GM10248 (cell line): ENCODE results near the gene POM121L2.

Source experiments
- CTCF ChIA-PET: fragments of 300-600 bp; sonication (Branson Sonifier 250); formaldehyde crosslinking; extraction: SDS; loops from one replicate; lab custom pipeline; 2021; ENCODE audit warnings: antibody characterized with exemption; lab: Yijun Ruan, JAX
- POLR2A ChIA-PET: fragments of 350-650 bp; sonication (Branson Sonifier 250); formaldehyde crosslinking; extraction: SDS; loops from one replicate; lab custom pipeline; 2020; ENCODE audit warnings: antibody characterized with exemption; lab: Yijun Ruan, JAX
- DNase-seq: peaks from one replicate; pipeline ENCODE4 v3.0.0; 2012; ENCODE audit errors: extremely low spot score
- TF ChIP-seq, protein P1 (sequence below): IDR thresholded peaks from 2 replicates; pipeline ENCODE4 v1.5.1; 2012; ENCODE audit warnings: mild to moderate bottlenecking, low read depth; ENCODE audit errors: extremely low read depth, missing control alignments, control extremely low read depth

POM121L2 gene

DNA sequence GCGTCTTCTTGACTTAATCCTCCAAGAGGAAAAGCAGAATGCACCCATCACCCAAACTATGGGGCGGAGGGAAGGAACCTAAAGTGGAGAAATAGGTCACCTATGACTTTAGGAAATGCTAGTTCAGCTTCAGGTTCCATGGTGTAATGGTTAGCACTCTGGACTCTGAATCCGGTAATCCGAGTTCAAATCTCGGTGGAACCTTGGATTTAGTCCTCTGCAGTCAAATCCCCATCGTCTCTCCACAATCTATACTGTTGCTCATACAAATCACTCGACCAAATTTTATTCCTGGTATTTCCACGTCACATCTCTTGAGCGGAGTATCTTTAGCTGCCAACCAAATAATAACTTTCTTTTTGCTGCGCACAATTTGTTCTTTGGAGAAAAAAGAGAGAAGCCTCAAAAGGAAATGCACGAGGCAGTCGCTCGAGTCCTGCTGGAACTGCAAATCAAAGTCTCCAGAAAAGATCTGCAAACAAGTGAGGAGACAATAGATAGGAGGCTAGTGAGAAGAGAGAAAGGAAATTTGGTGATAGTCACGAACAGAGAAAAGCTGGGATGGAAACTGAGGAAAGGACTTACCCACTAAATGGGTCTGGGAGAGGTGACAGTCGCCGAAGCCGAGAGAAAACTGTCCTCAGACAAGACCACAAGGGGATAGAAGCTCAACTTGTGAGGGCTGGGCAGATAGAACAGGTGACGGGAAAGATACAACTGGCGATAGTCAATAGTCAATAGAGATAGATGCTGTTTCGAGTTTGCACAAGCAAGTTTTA is 16.6 kb downstream of the POM121L2 start:
- TF ChIP-seq, protein P1, sequence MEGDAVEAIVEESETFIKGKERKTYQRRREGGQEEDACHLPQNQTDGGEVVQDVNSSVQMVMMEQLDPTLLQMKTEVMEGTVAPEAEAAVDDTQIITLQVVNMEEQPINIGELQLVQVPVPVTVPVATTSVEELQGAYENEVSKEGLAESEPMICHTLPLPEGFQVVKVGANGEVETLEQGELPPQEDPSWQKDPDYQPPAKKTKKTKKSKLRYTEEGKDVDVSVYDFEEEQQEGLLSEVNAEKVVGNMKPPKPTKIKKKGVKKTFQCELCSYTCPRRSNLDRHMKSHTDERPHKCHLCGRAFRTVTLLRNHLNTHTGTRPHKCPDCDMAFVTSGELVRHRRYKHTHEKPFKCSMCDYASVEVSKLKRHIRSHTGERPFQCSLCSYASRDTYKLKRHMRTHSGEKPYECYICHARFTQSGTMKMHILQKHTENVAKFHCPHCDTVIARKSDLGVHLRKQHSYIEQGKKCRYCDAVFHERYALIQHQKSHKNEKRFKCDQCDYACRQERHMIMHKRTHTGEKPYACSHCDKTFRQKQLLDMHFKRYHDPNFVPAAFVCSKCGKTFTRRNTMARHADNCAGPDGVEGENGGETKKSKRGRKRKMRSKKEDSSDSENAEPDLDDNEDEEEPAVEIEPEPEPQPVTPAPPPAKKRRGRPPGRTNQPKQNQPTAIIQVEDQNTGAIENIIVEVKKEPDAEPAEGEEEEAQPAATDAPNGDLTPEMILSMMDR, result no peak
- no peak for DNase-seq
- POLR2A ChIA-PET, result no interaction called here
- CTCF ChIA-PET, result interaction anchor here (1.2 to 1.8 kb wide), 3 partner anchors 11 to 23 kb away, joined by 3 to 6 read pairs (median 6); no protein-coding TSS in a partner anchor

DNA sequence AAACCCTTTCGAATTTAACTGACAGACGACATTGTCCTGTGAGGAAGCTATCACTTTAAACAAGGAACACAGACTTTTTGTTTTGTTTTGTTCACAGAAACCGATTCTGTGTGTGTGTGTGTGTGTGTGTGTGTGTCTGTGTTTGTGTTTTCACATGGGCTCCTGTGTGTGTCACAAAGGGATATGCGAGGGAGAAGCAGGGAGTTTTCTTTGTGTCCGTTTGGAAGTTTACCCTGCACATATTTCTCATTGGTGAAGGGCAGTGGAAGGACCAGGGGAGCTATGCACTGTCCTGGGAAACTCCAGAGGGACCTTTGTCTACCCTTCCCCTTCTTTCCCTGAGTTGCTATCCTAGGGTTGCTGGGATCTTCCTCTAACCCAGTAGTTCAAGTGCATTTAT is 17.7 kb downstream of the POM121L2 start:
- POLR2A ChIA-PET, result no interaction called here
- CTCF ChIA-PET, result no interaction called here
- no peak for DNase-seq
- TF ChIP-seq, protein P1, result no peak

DNA sequence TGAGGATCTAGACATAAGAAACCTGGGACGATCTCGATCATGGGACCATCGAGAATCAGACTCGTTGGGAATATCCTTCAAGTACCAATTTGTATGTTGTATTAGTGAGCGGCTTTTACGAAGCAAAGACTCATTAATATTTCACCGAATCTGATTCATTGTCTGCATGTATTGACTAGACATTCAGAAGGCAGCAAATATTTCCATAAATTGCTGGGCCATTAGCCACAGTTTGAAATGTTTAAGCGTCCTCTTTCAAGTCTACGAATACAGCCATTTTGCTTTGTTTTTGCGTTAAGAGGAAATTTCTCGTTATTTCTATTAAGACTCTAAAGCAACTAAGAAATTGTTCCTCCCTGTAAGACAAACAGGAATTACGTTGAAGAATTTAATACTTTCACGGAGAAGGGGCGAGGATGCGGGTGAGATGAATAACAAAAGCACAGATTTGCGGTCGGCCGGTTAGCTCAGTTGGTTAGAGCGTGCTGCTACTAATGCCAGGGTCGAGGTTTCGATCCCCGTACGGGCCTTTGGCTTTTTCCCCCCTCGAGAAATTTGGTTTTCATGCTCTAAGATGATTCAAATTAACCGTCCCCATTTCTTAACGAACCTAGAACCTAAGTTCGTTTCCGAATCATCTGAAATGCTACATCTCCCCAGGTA is 18.5 kb downstream of the POM121L2 start:
- ChIA-PET CTCF (no interaction called here), POLR2A (no interaction called here)
- TF ChIP-seq, protein P1, result no peak
- DNase-seq, result no peak

DNA sequence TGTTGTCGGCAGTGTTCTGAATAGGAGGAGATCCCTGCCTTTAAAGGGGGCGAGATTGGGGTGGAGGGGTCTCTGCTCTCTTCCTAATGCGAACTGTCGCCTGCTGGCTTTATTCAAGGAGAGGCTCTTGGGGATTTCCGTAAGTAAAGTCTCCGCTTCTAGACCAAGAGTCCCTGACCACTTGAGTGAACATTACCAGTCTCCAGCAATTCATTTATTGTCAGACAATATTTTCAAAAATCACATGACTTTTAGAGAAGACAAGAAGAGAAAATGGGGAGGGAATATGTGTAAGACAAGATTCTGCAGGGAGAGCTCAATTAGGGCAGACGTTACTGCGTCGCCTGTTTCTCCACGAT is 21.2 kb downstream of the POM121L2 start:
- DNase-seq, result no peak
- TF ChIP-seq, protein P1, result no peak
- CTCF ChIA-PET, result no interaction called here
- POLR2A ChIA-PET, result no interaction called here

DNA sequence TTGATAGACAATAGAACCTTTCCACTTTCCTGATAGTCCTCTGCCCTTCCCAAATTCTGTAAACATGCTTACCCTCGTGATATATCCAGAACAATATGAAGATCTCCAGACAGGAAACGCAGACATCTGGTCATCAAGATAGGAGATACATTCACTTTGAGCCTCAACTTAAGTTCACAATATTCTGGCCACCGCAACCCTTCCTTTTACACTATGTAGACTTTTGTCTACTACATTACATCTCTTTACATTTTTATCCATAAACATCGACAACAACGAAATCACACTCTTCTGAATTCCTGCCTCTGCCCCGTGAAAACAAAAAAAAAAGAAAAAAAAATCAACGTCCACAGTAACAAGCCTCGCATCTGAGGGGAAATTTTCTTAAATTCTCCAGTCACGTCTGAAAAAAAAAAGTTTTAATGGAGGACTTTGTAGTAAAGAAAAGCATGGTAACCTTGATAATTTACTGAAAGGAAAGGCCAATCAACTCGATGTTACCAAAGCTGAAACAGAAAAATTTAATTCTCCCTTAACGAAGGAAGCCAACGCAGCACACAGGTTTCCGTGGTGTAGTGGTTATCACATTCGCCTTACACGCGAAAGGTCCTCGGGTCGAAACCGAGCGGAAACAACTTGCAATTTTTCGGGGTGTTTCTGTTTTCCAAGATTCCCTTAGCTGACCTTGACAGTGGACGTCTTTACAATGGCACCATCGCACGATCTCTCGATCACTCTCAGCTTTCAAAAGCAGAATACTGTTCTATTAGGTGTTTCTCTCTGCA is 21.8 kb downstream of the POM121L2 start:
- CTCF ChIA-PET, result no interaction called here
- no peak for DNase-seq
- TF ChIP-seq, protein P1, result no peak
- POLR2A ChIA-PET, result no interaction called here
